Activated B cell treated with CpG ODN at 0.5 μM for 24 hours (primary cell): ENCODE results near the gene DIP2A. TPM values are rescaled to one million over a fixed set of nuclear protein-coding genes. Genes with fewer than 3 reads are reported as not detected.

Source experiments
- ATAC-seq: fragments of 200-7000 bp; cut with Tn5 transposase; one replicate; pipeline ENCODE4 v1.10.0; 2021; ENCODE audit warnings: low read depth, mild to moderate bottlenecking, moderate library complexity
- CTCF ChIA-PET: fragments of 350-600 bp; sonication (Branson Sonifier 250); formaldehyde crosslinking; loops from one replicate; lab custom pipeline; 2021; ENCODE audit warnings: antibody characterized with exemption; lab: Charles Lee
- POLR2A ChIA-PET: fragments of 350-600 bp; sonication (Branson Sonifier 250); formaldehyde crosslinking; loops from one replicate; lab custom pipeline; 2021; ENCODE audit warnings: antibody characterized with exemption; lab: Charles Lee
- DNase-seq: peaks from one replicate; pipeline ENCODE4 v3.0.0; 2022
- H3K27ac Mint-ChIP-seq: one replicate; pipeline ENCODE4 v1.8.0; 2020; ENCODE audit warnings: mixed read lengths
- H3K27me3 Mint-ChIP-seq: one replicate; pipeline ENCODE4 v1.8.0; 2021; ENCODE audit warnings: mixed read lengths
- H3K36me3 Mint-ChIP-seq: one replicate; pipeline ENCODE4 v1.8.0; 2021; ENCODE audit warnings: low read depth, mixed read lengths
- H3K4me1 Mint-ChIP-seq: one replicate; pipeline ENCODE4 v1.8.0; 2021; ENCODE audit warnings: mixed read lengths
- H3K4me3 Mint-ChIP-seq: one replicate; pipeline ENCODE4 v1.8.0; 2020; ENCODE audit warnings: mild to moderate bottlenecking, mixed read lengths
- H3K9me3 Mint-ChIP-seq: one replicate; pipeline ENCODE4 v1.8.0; 2020; ENCODE audit warnings: mixed read lengths
- intact Hi-C: fragments of 100-400 bp; cut with micrococcal nuclease; formaldehyde crosslinking; loops from one replicate; pipeline ENCODE4 v1.15.1; 2024
- total RNA-seq: library from RNA; stranded (reverse); gene quantifications from 2 replicates; pipeline ENCODE4 v1.2.3, GENCODE V29; 2022
- TF ChIP-seq, protein P1 (sequence below): fragments of 200-600 bp; IDR thresholded peaks from one replicate; pipeline ENCODE4 v1.8.0; 2022; ENCODE audit warnings: antibody characterized with exemption, mild to moderate bottlenecking

The DIP2A gene
- total RNA-seq, 1 donor from 2014 or later, result 32.1 TPM

DNA sequence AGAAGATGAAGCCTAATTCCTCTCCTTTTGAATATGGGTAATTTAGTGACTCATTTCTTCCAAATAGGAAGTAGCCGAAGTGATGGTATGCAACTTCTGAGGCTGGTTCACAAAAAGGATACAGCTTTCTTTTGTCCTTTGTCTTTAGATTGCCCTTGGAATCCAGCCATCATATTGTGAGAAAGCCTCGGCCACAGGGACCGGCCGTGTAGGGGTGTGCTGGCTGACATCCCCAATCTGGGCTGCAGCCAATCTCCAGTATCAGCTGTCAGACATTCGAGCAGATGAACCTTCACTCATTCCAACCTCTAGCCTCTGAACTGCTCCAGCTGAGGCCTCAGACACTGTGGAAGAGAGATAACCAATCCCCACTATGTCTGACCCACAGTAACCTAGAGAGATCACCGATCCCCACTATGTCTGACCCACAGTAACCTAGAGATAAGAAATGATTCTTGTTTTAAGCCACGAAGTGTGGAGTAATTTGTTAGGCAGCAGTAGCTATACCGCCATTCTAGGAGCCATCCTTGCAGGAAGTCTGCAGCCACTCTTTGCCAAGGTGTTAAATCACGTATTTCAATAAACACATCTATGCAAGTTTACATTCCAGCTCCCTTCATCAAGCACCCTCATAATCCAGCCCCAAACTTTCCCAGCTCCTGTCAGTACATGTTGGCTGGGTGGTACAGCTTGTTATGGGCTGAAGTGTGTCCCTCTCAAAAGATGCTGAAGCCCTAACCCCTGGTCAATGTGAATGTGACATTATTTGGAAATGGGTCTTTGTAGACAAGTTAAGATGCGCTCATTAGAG, 2.9 kb upstream of the DIP2A start:
- H3K4me1 Mint-ChIP-seq, result peaks cover 27% of the 10 kb centered on the region
- DNase-seq (no peak), ATAC-seq (no peak)
- TF ChIP-seq, protein P1, sequence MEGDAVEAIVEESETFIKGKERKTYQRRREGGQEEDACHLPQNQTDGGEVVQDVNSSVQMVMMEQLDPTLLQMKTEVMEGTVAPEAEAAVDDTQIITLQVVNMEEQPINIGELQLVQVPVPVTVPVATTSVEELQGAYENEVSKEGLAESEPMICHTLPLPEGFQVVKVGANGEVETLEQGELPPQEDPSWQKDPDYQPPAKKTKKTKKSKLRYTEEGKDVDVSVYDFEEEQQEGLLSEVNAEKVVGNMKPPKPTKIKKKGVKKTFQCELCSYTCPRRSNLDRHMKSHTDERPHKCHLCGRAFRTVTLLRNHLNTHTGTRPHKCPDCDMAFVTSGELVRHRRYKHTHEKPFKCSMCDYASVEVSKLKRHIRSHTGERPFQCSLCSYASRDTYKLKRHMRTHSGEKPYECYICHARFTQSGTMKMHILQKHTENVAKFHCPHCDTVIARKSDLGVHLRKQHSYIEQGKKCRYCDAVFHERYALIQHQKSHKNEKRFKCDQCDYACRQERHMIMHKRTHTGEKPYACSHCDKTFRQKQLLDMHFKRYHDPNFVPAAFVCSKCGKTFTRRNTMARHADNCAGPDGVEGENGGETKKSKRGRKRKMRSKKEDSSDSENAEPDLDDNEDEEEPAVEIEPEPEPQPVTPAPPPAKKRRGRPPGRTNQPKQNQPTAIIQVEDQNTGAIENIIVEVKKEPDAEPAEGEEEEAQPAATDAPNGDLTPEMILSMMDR, result no peak
- CTCF ChIA-PET, result no interaction called here
- H3K27me3 Mint-ChIP-seq, result no peaks in the 10 kb centered on the region
- intact Hi-C loops, result loop anchor here (5.0 to 10.0 kb wide), 2 partner anchors 49 to 893 kb away; no protein-coding TSS in a partner anchor
- no peak overlapping the region for H3K27ac Mint-ChIP-seq
- peak overlapping the region; percentile 7 for H3K4me3 Mint-ChIP-seq
- peaks cover 12% of the 10 kb centered on the region for H3K36me3 Mint-ChIP-seq
- no peaks in the 10 kb centered on the region for H3K9me3 Mint-ChIP-seq
- POLR2A ChIA-PET, result no interaction called here

DNA sequence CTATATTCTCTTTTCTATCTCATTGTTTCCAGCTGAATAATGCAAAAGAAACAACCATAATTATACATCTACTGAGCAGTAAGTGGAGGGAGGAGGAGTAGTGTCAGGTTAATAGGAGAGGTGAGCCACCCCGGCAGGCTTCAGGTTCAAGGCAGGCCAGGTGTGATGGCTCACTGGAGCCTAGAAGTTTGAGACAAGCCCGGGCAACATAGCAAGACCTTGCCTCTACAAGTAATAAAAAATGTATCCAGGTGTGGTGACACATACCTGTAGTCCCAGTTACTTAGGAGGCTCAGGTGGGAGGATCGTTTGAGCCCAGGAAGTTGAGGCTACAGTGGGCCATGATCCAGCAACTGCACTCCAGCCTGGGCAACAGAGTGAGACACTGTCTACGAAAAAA, 1.9 kb upstream of the DIP2A start:
- TF ChIP-seq, protein P1, result no peak
- CTCF ChIA-PET, result no interaction called here
- intact Hi-C loops, result loop anchor here (5.0 to 10.0 kb wide), 2 partner anchors 48 to 894 kb away; no protein-coding TSS in a partner anchor
- Mint-ChIP-seq H3K27ac (no peak overlapping the region), H3K27me3 (no peaks in the 10 kb centered on the region), H3K36me3 (peaks cover 12% of the 10 kb centered on the region), H3K4me1 (peaks cover 27% of the 10 kb centered on the region), H3K4me3 (peak overlapping the region; percentile 20), H3K9me3 (no peaks in the 10 kb centered on the region)
- POLR2A ChIA-PET, result no interaction called here
- ATAC-seq (no peak), DNase-seq (no peak)

DNA sequence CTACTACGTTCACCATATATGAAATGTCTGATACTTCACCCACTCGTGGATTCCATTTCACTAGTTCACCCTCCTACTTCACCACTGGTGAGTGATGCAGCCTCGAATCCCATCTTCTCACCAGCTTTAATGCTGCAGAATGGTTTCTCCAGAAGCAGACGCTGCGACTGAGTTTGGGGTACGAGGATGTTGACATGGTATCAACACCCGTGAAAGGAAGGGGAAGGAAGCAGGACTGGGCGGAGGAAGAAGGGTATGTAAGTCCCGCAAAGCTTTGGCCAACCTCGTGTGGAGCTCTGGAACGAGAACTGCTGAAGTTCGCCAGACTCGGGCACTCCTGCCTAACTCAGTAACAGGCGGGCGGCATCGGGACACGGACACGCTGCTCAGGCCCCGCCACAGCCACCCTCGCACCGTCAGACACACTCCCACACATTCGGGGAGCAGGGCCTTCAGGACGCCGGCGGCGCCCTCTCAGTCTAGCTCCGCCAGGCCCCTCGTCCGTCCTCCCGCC, 833 bp upstream of the DIP2A start:
- ATAC-seq (peak; percentile 2), DNase-seq (no peak)
- POLR2A ChIA-PET, result interaction anchor here (0.5 to 1.1 kb wide), 5 partner anchors 14 to 314 kb away, joined by 3 to 4 read pairs (median 3); no protein-coding TSS in a partner anchor

DNA sequence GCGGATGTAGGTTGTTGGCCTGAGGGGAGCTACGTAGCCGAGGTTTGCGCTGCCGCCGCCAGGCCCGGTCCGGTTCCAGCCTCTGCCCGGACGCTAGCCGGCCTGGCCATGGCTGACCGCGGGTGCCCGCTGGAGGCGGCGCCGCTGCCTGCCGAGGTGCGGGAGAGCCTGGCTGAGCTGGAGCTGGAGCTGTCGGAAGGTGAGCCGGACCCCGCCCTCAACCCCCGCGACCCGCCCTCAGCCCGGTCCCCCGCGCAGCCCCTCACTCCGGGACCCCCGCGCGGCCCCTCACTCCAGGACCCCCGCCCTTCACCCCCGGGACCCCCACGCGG, 299 bp downstream of the DIP2A start:
- peak overlapping the region; percentile 85 for H3K4me3 Mint-ChIP-seq
- no peaks in the 10 kb centered on the region for H3K9me3 Mint-ChIP-seq
- intact Hi-C loops, result loop anchor here (2.0 to 10.0 kb wide), 3 partner anchors 46 to 897 kb away; partner anchors contain the start of gene LSS
- no peak for DNase-seq
- ATAC-seq, result no peak
- H3K27me3 Mint-ChIP-seq, result no peaks in the 10 kb centered on the region
- H3K36me3 Mint-ChIP-seq, result peaks cover 16% of the 10 kb centered on the region
- ChIA-PET CTCF (no interaction called here), POLR2A (interaction anchor here (1.1 to 1.4 kb wide), 2 partner anchors 44 to 177 kb away, joined by 4 to 9 read pairs; partner anchors contain the start of gene PRMT2)
- TF ChIP-seq, protein P1, result no peak
- no peak overlapping the region for H3K27ac Mint-ChIP-seq
- peaks cover 25% of the 10 kb centered on the region for H3K4me1 Mint-ChIP-seq

More for the DNA sequence above, 833 bp upstream of the DIP2A start:
- Mint-ChIP-seq H3K4me3 (peak overlapping the region; percentile 88), H3K27ac (peak overlapping the region; percentile 88), H3K9me3 (no peaks in the 10 kb centered on the region), H3K36me3 (peaks cover 9% of the 10 kb centered on the region), H3K4me1 (peaks cover 25% of the 10 kb centered on the region), H3K27me3 (no peaks in the 10 kb centered on the region)
- intact Hi-C loops, result loop anchor here (1.0 to 10.0 kb wide), 7 partner anchors 47 to 896 kb away; partner anchors contain the start of genes LSS, PCNT and YBEY
- TF ChIP-seq, protein P1, result no peak
- CTCF ChIA-PET, result no interaction called here
